Measurements from ENCODE around the gene C1orf50. TPM values are rescaled to one million over a fixed set of nuclear protein-coding genes. Genes with fewer than 3 reads are reported as not detected.

The C1orf50 gene
- total and polyA plus RNA-seq, 2 donors from 2014 or later = 7.5 to 14.6 TPM

DNA sequence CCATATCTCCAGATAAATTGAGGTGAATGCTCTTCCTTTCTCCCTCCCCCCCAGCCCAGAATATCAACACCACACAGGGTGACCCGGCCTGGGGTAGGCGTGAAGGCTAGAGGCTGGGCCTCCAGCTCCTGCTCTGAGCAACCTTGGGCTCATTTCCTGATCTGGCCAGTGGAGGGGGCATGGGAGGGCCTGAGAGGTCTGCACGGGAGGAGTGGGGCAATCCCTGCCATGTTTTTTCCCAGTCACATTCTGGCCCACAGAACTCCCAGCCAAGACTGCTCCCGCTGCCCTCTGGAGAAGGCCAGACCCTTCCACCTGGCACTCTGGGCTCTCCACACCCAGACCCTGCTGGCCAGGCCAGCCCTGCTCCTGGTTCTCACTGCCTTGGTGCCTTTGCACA is 30.9 kb upstream of the C1orf50 start:
- H3K9me3 ChIP-seq (ENCODE audit: control insufficient read depth in 2 of 3, insufficient read depth in 1 of 3, low read length in 3 of 3) = no peaks in the 10 kb centered on the region
- H3K9ac ChIP-seq (ENCODE audit: low read length in 3 of 3) = no peak overlapping the region
- TF ChIP-seq, protein P1, sequence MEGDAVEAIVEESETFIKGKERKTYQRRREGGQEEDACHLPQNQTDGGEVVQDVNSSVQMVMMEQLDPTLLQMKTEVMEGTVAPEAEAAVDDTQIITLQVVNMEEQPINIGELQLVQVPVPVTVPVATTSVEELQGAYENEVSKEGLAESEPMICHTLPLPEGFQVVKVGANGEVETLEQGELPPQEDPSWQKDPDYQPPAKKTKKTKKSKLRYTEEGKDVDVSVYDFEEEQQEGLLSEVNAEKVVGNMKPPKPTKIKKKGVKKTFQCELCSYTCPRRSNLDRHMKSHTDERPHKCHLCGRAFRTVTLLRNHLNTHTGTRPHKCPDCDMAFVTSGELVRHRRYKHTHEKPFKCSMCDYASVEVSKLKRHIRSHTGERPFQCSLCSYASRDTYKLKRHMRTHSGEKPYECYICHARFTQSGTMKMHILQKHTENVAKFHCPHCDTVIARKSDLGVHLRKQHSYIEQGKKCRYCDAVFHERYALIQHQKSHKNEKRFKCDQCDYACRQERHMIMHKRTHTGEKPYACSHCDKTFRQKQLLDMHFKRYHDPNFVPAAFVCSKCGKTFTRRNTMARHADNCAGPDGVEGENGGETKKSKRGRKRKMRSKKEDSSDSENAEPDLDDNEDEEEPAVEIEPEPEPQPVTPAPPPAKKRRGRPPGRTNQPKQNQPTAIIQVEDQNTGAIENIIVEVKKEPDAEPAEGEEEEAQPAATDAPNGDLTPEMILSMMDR (IDR thresholded peaks at IDR 0.05; ENCODE audit: borderline replicate concordance, extremely low read depth, insufficient read depth) = no peak
- no peak for DNase-seq
- H3K27me3 ChIP-seq (ENCODE audit: control insufficient read depth, insufficient read depth, low read length) = no peaks in the 10 kb centered on the region
- FAIRE-seq = no peak
- no peak overlapping the region for H3K4me3 ChIP-seq (ENCODE audit: low read length in 3 of 3)
- intact Hi-C loops (cut with DNase I) = no loop called here
- no peak overlapping the region for H3K27ac ChIP-seq (ENCODE audit: low read depth in 2 of 2, low read length in 2 of 2)
- H3K4me1 ChIP-seq (ENCODE audit: control insufficient read depth in 2 of 3, insufficient read depth in 2 of 3, low read depth in 1 of 3, low read length in 3 of 3) = peaks cover 0 to 6% (median 3%) of the 10 kb centered on the region in 3 donors
- H3K36me3 ChIP-seq (ENCODE audit: control insufficient read depth in 2 of 3, insufficient read depth in 3 of 3, low read length in 3 of 3) = peaks cover 0 to 3% (median 0%) of the 10 kb centered on the region in 3 donors

- no peak overlapping the region for H3K27ac ChIP-seq (ENCODE audit: low read depth in 2 of 2, low read length in 2 of 2)
- H3K4me3 ChIP-seq (ENCODE audit: low read length in 3 of 3) = no peak overlapping the region
- no peak for FAIRE-seq
- no peaks in the 10 kb centered on the region for H3K27me3 ChIP-seq (ENCODE audit: control insufficient read depth, insufficient read depth, low read length)
- H3K36me3 ChIP-seq (ENCODE audit: control insufficient read depth in 2 of 3, insufficient read depth in 3 of 3, low read length in 3 of 3) = peaks cover 0 to 3% (median 0%) of the 10 kb centered on the region in 3 donors
- TF ChIP-seq, protein P1 (IDR thresholded peaks at IDR 0.05; ENCODE audit: borderline replicate concordance, extremely low read depth, insufficient read depth) = no peak
- H3K9ac ChIP-seq (ENCODE audit: low read length in 3 of 3) = no peak overlapping the region
- peak in 1 of 5 donors; percentile 7 for DNase-seq
- peaks cover 0 to 6% (median 3%) of the 10 kb centered on the region in 3 donors for H3K4me1 ChIP-seq (ENCODE audit: control insufficient read depth in 2 of 3, insufficient read depth in 2 of 3, low read depth in 1 of 3, low read length in 3 of 3)
- intact Hi-C loops (cut with DNase I) = no loop called here
- no peaks in the 10 kb centered on the region for H3K9me3 ChIP-seq (ENCODE audit: control insufficient read depth in 2 of 3, insufficient read depth in 1 of 3, low read length in 3 of 3)
Measured at GRCh38 chr1:42736571-42737200, 30.4 kb upstream of the C1orf50 start.

DNA sequence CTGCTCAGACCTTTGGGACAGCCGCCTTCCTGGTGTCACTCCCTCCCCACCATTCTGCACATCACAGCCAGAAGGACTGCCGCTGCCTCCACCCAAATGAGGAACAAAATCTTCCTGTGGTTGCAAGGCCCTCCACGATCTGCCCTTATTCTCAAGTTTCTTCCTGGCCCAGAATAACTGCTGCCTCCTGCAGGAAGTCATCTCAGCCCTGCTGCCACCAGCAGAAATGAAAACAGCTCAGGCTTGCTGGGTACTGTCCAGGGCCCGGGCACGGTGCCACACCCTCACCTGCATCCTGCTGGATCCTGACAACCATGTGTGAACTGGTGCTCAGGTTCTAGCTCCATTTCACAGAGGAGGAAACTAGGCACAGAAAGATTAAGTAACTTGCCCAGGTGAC is 29.8 kb upstream of the C1orf50 start:
- no peak overlapping the region for H3K27ac ChIP-seq (ENCODE audit: low read depth in 2 of 2, low read length in 2 of 2)
- no peaks in the 10 kb centered on the region for H3K9me3 ChIP-seq (ENCODE audit: control insufficient read depth in 2 of 3, insufficient read depth in 1 of 3, low read length in 3 of 3)
- peaks cover 0 to 3% (median 0%) of the 10 kb centered on the region in 3 donors for H3K36me3 ChIP-seq (ENCODE audit: control insufficient read depth in 2 of 3, insufficient read depth in 3 of 3, low read length in 3 of 3)
- H3K27me3 ChIP-seq (ENCODE audit: control insufficient read depth, insufficient read depth, low read length) = no peaks in the 10 kb centered on the region
- intact Hi-C loops (cut with DNase I) = no loop called here
- H3K9ac ChIP-seq (ENCODE audit: low read length in 3 of 3) = no peak overlapping the region
- no peak overlapping the region for H3K4me3 ChIP-seq (ENCODE audit: low read length in 3 of 3)
- peaks cover 0 to 6% (median 3%) of the 10 kb centered on the region in 3 donors for H3K4me1 ChIP-seq (ENCODE audit: control insufficient read depth in 2 of 3, insufficient read depth in 2 of 3, low read depth in 1 of 3, low read length in 3 of 3)
- peak in 1 of 5 donors; percentile 81 for DNase-seq
- no peak for FAIRE-seq
- TF ChIP-seq, protein P1 (IDR thresholded peaks at IDR 0.05; ENCODE audit: borderline replicate concordance, extremely low read depth, insufficient read depth) = no peak
